Heart left ventricle (tissue), 13 donors: Measurements from ENCODE around the gene SNX8.

ENCODE experiments used
- POLR2A ChIP-seq, 2 donors: fragments of 450-650 bp; IDR thresholded peaks; one replicate each; pipeline ENCODE4 v1.6.1; 2017; ENCODE audit warnings: antibody characterized with exemption in 2 of 2, mild to moderate bottlenecking in 2 of 2, moderate library complexity in 2 of 2
- TF ChIP-seq, protein P1 (sequence below), 12 donors: fragments of 200-600 bp; sonication (generic) in 4 of 12; IDR thresholded peaks; one replicate each; pipeline versions ENCODE4 v1.5.0 to v1.8.0; 2018 to 2022; ENCODE audit warnings: antibody characterized with exemption in 12 of 12, mild to moderate bottlenecking in 5 of 12
- donor health status: ischemic (EF 13 %, LVEDD 7.1; RV severe dilation, severe dysfunction).
- donor health status: DM: no; HTN: yes; CAD: no.
- donor health status: DM: no; HTN: no; CAD: no.
- donor health status: ischemic (EF 25% LVEDD 6.9; RV normal size, moderate dysfunction).
- donor health status: ischemic (EF 25% LVEDD 5.7; RV mildly dilated, moderate dysfunction).
- donor health status: ischemic (EF 35%, LVEDD 5.7; RV mildly dilated, moderate dysfunction).
- donor health status: nonischemic (EF 11% LVEDD 7.7; RV severe dilation, severe dysfunction).
- donor health status: DM: yes; HTN: yes; CAD: no.
- donor health status: PGD.
- donor health status: ischemic (EF 29% LVEDD 5.4; RV normal size, mild dysfunction).
- donor health status: nonischemic (EF 23%, LVEDD 6.1; RV moderate dilation, normal function).

DNA sequence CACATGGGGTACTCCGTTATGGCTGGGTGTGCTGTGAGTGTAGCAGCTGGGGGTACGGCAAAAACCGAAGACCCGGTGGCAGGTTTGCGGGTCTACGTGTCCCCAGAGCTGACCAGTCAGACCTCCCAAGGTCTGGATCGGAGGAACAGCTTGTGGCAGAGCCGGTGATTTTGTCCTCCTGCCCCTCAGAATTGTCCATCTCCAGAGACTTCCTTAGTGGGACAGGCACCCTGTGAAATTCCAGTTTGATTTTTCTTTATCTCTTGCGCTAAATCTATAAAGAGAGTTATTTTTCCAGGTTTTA lies 41.4 kb upstream of the SNX8 start:
- no peak for TF ChIP-seq POLR2A (IDR thresholded peaks at IDR 0.05)
- TF ChIP-seq, protein P1, sequence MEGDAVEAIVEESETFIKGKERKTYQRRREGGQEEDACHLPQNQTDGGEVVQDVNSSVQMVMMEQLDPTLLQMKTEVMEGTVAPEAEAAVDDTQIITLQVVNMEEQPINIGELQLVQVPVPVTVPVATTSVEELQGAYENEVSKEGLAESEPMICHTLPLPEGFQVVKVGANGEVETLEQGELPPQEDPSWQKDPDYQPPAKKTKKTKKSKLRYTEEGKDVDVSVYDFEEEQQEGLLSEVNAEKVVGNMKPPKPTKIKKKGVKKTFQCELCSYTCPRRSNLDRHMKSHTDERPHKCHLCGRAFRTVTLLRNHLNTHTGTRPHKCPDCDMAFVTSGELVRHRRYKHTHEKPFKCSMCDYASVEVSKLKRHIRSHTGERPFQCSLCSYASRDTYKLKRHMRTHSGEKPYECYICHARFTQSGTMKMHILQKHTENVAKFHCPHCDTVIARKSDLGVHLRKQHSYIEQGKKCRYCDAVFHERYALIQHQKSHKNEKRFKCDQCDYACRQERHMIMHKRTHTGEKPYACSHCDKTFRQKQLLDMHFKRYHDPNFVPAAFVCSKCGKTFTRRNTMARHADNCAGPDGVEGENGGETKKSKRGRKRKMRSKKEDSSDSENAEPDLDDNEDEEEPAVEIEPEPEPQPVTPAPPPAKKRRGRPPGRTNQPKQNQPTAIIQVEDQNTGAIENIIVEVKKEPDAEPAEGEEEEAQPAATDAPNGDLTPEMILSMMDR (IDR thresholded peaks at IDR 0.05) = no peak
